HCT116 (cell line): Measurements from ENCODE around the gene KRT74. TPM values are rescaled to one million over a fixed set of nuclear protein-coding genes. Genes with fewer than 3 reads are reported as not detected.

Experiments used
- ATAC-seq: fragments of 200-7000 bp; cut with Tn5 transposase; 2 replicates; pipeline ENCODE4 v1.9.1; 2020; ENCODE audit warnings: mild to moderate bottlenecking, moderate library complexity
- BruUV-seq: library from RNA; stranded (reverse); fragments of 400-500 nt; replicated peaks from 2 replicates; lab custom pipeline; 2021; lab: Mats Ljungman, UMichigan
- CTCF ChIA-PET: fragments of 300-600 bp; sonication (Branson Sonifier 250); formaldehyde crosslinking; loops from one replicate; lab custom pipeline; 2021; ENCODE audit warnings: antibody characterized with exemption; lab: Charles Lee
- POLR2A ChIA-PET: fragments of 300-600, 350-600 bp; sonication (Branson Sonifier 250); formaldehyde crosslinking; loops from one replicate; lab custom pipeline; 2021; ENCODE audit warnings: antibody characterized with exemption; lab: Charles Lee
- RAD21 ChIA-PET, 2 experiments: fragments of 300-600 bp; sonication (Branson Sonifier 250); formaldehyde crosslinking; loops; one replicate each; lab custom pipeline; 2023; ENCODE audit warnings: low total read pairs in 2 of 2; ENCODE audit not compliant: uncharacterized antibody in 2 of 2, unreplicated experiment in 2 of 2, low non-redundant PET in 1 of 2; lab: Charles Lee
- DNase-seq: peaks from one replicate; pipeline ENCODE4 v3.0.0-alpha.2; 2010; ENCODE audit warnings: low read depth, low spot score
- H2AFZ ChIP-seq: fragments of 200-600 bp; shearing (Covaris generic), sonication (generic); 2 replicates; pipeline ENCODE4 v1.6.1; 2017; ENCODE audit warnings: low read depth, mixed run types, mixed read lengths, antibody characterized with exemption, low read length; ENCODE audit not compliant: poor library complexity, severe bottlenecking
- H3K27ac ChIP-seq: 2 replicates; pipeline ENCODE4 v1.5.1; 2012; ENCODE audit warnings: low read depth, low read length
- H3K27me3 ChIP-seq: fragments of 200-600 bp; sonication (generic); 2 replicates; pipeline ENCODE4 v1.6.1; 2016; ENCODE audit warnings: mixed run types, low read length, mixed read lengths; ENCODE audit not compliant: insufficient read depth
- H3K36me3 ChIP-seq, 2 experiments: fragments of 200-500 bp in 1 of 2; fragments of 200-600 bp in 1 of 2; sonication (Bioruptor generic) in 1 of 2; sonication (generic) in 1 of 2; 2 replicates each; pipeline versions ENCODE4 v1.5.1 to v1.6.1; 2014 to 2016; ENCODE audit warnings: low read length in 2 of 2, inconsistent platforms in 1 of 2, mixed read lengths in 1 of 2, mixed run types in 1 of 2; ENCODE audit not compliant: insufficient read depth in 2 of 2, control insufficient read depth in 1 of 2
- H3K4me1 ChIP-seq, 2 experiments: fragments of 200-600 bp in 1 of 2; sonication (generic) in 1 of 2; 2 replicates each; pipeline versions ENCODE4 v1.5.1 to v1.6.1; 2012 to 2017; ENCODE audit warnings: low read length in 2 of 2, inconsistent platforms in 1 of 2, mild to moderate bottlenecking in 1 of 2, mixed read lengths in 1 of 2, mixed run types in 1 of 2, moderate library complexity in 1 of 2; ENCODE audit not compliant: insufficient read depth in 2 of 2, control insufficient read depth in 1 of 2
- H3K4me2 ChIP-seq: fragments of 200-600 bp; sonication (generic); 2 replicates; pipeline ENCODE4 v1.6.1; 2017; ENCODE audit warnings: mixed run types, low read length, mixed read lengths
- H3K4me3 ChIP-seq, 2 experiments: fragments of 200-600 bp in 1 of 2; sonication (generic) in 1 of 2; replicated peaks in 1 of 2; 2 replicates each; pipeline ENCODE4 v1.5.1; 2011 to 2016; ENCODE audit warnings: low read length in 2 of 2, control low read depth in 1 of 2, low read depth in 1 of 2, mild to moderate bottlenecking in 1 of 2, mixed read lengths in 1 of 2, mixed run types in 1 of 2
- H3K79me2 ChIP-seq: fragments of 200-600 bp; sonication (generic); 2 replicates; pipeline ENCODE4 v1.6.1; 2017; ENCODE audit warnings: mild to moderate bottlenecking, mixed run types, low read length, moderate library complexity, mixed read lengths; ENCODE audit not compliant: insufficient read depth
- H3K9ac ChIP-seq: fragments of 200-600 bp; sonication (generic); 2 replicates; pipeline ENCODE4 v1.6.1; 2016; ENCODE audit warnings: low read length, mixed read lengths
- H3K9me2 ChIP-seq: fragments of 200-600 bp; sonication (generic), shearing (Covaris generic); 2 replicates; pipeline ENCODE4 v1.6.1; 2017; ENCODE audit warnings: mixed run types, mild to moderate bottlenecking, moderate library complexity; ENCODE audit not compliant: insufficient read depth
- H3K9me3 ChIP-seq, 2 experiments: fragments of 200-500 bp in 1 of 2; fragments of 200-600 bp in 1 of 2; sonication (Bioruptor generic) in 1 of 2; sonication (generic) in 1 of 2; 2 replicates each; pipeline ENCODE4 v1.6.1; 2014 to 2017; ENCODE audit warnings: low read length in 2 of 2, mixed read lengths in 2 of 2, inconsistent platforms in 1 of 2, low read depth in 1 of 2, mild to moderate bottlenecking in 1 of 2, mixed run types in 1 of 2, moderate library complexity in 1 of 2; ENCODE audit not compliant: control insufficient read depth in 1 of 2, insufficient read depth in 1 of 2
- H4K20me1 ChIP-seq: fragments of 200-600 bp; sonication (generic), shearing (Covaris generic); 2 replicates; pipeline ENCODE4 v1.6.1; 2017; ENCODE audit warnings: mixed run types, mild to moderate bottlenecking, moderate library complexity; ENCODE audit not compliant: insufficient read depth
- CEBPB ChIP-seq: IDR thresholded peaks from 2 replicates; pipeline ENCODE4 v1.6.1; 2012; ENCODE audit warnings: low read depth
- CTCF ChIP-seq, 3 experiments: fragments of 200-600 bp in 1 of 3; sonication (generic) in 1 of 3; IDR thresholded peaks in 2 of 3; conservative IDR thresholded peaks in 1 of 3; 2 replicates each; pipeline ENCODE4 v1.5.1; 2012 to 2017; ENCODE audit warnings: low read depth in 2 of 3, low read length in 2 of 3, antibody characterized with exemption in 1 of 3, borderline replicate concordance in 1 of 3, control low read depth in 1 of 3, mild to moderate bottlenecking in 1 of 3, mixed read lengths in 1 of 3, mixed run types in 1 of 3, moderate library complexity in 1 of 3; ENCODE audit not compliant: insufficient read depth in 1 of 3
- MAX ChIP-seq: IDR thresholded peaks from 2 replicates; pipeline ENCODE4 v1.6.1; 2012
- POLR2A ChIP-seq: IDR thresholded peaks from 2 replicates; pipeline ENCODE4 v1.7.0; 2011; ENCODE audit warnings: borderline replicate concordance; ENCODE audit not compliant: insufficient read depth, insufficient read length; ENCODE audit errors: extremely low read depth
- RAD21 ChIP-seq: IDR thresholded peaks from 2 replicates; pipeline ENCODE4 v1.6.1; 2012; ENCODE audit warnings: low read depth, mild to moderate bottlenecking
- SRF ChIP-seq: IDR thresholded peaks from 2 replicates; pipeline ENCODE4 v1.6.1; 2012; ENCODE audit warnings: low read depth
- YY1 ChIP-seq: IDR thresholded peaks from 2 replicates; pipeline ENCODE4 v1.6.1; 2011; ENCODE audit warnings: low read length, low read depth, moderate library complexity, mild to moderate bottlenecking; ENCODE audit not compliant: insufficient replicate concordance; ENCODE audit errors: extremely low read depth
- ZBTB33 ChIP-seq: IDR thresholded peaks from 2 replicates; pipeline ENCODE4 v1.6.1; 2011; ENCODE audit warnings: mild to moderate bottlenecking, low read length, moderate library complexity; ENCODE audit not compliant: insufficient replicate concordance; ENCODE audit errors: extremely low read depth
- intact Hi-C: fragments of 100-400 bp; cut with micrococcal nuclease; formaldehyde crosslinking; loops from 2 replicates; pipeline ENCODE4 v1.10.0; 2022
- total RNA-seq: library from RNA; stranded (reverse); gene quantifications from one replicate; pipeline ENCODE4 v1.2.1, GENCODE V29; 2021; ENCODE audit not compliant: unreplicated experiment

Gene KRT74
- total RNA-seq, 1 experiment from 2014 or later: not detected

- peak; percentile 36 for DNase-seq
- CTCF ChIA-PET: interaction anchor here (0.9 to 4.6 kb wide), 8 partner anchors 9 to 397 kb away, joined by 3 to 29 read pairs (median 11); no protein-coding TSS in a partner anchor
- Histone ChIP-seq H3K4me3 (no peak overlapping the region), H3K4me1 (peaks cover 0 to 40% of the 10 kb centered on the region in 2 experiments; a peak in 3 of 4 replicates), H3K9ac (no peak overlapping the region)
- BruUV-seq: no TSS peak
- POLR2A ChIA-PET: no interaction called here
- TF ChIP-seq POLR2A (no peak), SRF (no peak), YY1 (no peak), CEBPB (no peak), CTCF (IDR thresholded peaks at IDR 0.05 in 2 of 3, conservative IDR thresholded peaks at IDR 0.05 in 1 of 3; ENCODE audit: borderline replicate concordance in 1 of 3, insufficient read depth in 1 of 3, low read depth in 2 of 3, low read length in 2 of 3) (peak; percentile 73 to 95 (median 79)), ZBTB33 (no peak), MAX (no peak), RAD21 (peak; percentile 93)
- TF ChIP-seq, all 23 proteins: peak for 2
- Histone ChIP-seq H3K4me2 (peak overlapping the region; percentile 29; the same call in 1 of the 2 replicates), H3K27ac (no peak overlapping the region), H3K9me3 (no peaks in the 10 kb centered on the region), H3K36me3 (no peaks in the 10 kb centered on the region), H3K9me2 (no peaks in the 10 kb centered on the region), H4K20me1 (no peaks in the 10 kb centered on the region), H3K27me3 (no peaks in the 10 kb centered on the region), H3K79me2 (no peaks in the 10 kb centered on the region), H2AFZ (no peak overlapping the region)
- intact Hi-C loops: loop anchor here (1.0 to 5.0 kb wide), 7 partner anchors 191 to 440 kb away; no protein-coding TSS in a partner anchor
- RAD21 ChIA-PET: interaction anchor here (2.0 to 2.5 kb wide), 3 partner anchors 288 to 297 kb away, joined by 5 to 7 read pairs (median 7); no protein-coding TSS in a partner anchor
- peak; percentile 96 for ATAC-seq
Measured at GRCh38 chr12:52582971-52583456, 9.4 kb upstream of the KRT74 start.
